Vagina (tissue), 2 donors: Measurements from ENCODE around the gene PLCB2.

Experiments used
- POLR2A ChIP-seq, 2 donors: fragments of 450-650 bp; IDR thresholded peaks; one replicate each; pipeline ENCODE4 v1.6.1; 2017; ENCODE audit warnings: antibody characterized with exemption in 2 of 2, mild to moderate bottlenecking in 2 of 2, moderate library complexity in 2 of 2
- POLR2AphosphoS5 ChIP-seq, 2 donors: sonication (generic); formaldehyde crosslinking; IDR thresholded peaks; one replicate each; pipeline ENCODE4 v1.9.0; 2017; ENCODE audit warnings: antibody characterized with exemption in 2 of 2, mild to moderate bottlenecking in 2 of 2, low read depth in 1 of 2; ENCODE audit not compliant: insufficient read depth in 1 of 2
- TF ChIP-seq, protein P1 (sequence below), 3 experiments: fragments of 450-650 bp in 2 of 3; fragments of 200-600 bp in 1 of 3; sonication (generic) in 1 of 3; IDR thresholded peaks; one replicate each; pipeline ENCODE4 v1.5.1; 2017 to 2019; ENCODE audit warnings: antibody characterized with exemption in 3 of 3, mild to moderate bottlenecking in 2 of 3, moderate library complexity in 2 of 3

DNA sequence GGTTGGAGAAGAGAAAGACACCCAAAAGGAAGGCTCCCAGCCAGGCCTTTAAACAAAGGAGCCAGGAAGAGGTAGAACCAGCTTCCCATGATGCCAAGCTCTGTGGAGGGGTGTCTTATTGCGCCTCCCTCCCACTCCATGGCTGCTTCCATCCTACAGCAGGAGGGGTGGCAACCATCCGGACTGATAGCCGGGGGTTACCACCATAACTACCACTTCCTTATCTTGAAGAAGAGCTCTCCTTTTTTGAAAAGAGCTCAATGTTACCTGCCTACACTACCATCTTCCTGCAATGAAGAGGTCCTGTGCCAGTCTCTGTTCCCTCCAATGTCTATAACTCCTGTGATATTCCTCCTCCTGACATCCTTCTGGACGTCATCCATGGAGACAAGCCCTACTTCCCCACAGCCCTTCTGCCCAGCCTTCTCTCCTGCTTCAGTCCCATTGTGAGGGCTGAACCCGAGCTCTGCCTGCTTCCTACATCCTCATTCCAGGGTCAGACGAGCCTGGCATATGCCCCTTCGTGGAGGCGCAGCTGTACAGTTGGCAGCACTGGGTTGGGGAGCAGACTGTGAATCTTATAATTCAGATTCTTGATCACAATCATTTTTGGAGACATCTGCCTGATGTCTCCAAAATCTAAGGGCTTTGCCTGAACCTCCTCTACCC is 24.5 kb upstream of the PLCB2 start:
- no peak for TF ChIP-seq POLR2AphosphoS5 (IDR thresholded peaks at IDR 0.05; ENCODE audit: insufficient read depth in 1 of 2, low read depth in 1 of 2)
- TF ChIP-seq, protein P1, sequence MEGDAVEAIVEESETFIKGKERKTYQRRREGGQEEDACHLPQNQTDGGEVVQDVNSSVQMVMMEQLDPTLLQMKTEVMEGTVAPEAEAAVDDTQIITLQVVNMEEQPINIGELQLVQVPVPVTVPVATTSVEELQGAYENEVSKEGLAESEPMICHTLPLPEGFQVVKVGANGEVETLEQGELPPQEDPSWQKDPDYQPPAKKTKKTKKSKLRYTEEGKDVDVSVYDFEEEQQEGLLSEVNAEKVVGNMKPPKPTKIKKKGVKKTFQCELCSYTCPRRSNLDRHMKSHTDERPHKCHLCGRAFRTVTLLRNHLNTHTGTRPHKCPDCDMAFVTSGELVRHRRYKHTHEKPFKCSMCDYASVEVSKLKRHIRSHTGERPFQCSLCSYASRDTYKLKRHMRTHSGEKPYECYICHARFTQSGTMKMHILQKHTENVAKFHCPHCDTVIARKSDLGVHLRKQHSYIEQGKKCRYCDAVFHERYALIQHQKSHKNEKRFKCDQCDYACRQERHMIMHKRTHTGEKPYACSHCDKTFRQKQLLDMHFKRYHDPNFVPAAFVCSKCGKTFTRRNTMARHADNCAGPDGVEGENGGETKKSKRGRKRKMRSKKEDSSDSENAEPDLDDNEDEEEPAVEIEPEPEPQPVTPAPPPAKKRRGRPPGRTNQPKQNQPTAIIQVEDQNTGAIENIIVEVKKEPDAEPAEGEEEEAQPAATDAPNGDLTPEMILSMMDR (IDR thresholded peaks at IDR 0.05), result no peak
- no peak for TF ChIP-seq POLR2A (IDR thresholded peaks at IDR 0.05)
